ENCODE data around the gene HOXB9. TPM values are rescaled to one million over a fixed set of nuclear protein-coding genes. Genes with fewer than 3 reads are reported as not detected.

Gene HOXB9
- total and polyA plus RNA-seq, 9 of the 15 experiments (the other 6 are each of a cell fraction or from before 2014, with no cell fraction given) = 3.1 to 196 (median 77.6) TPM

DNA sequence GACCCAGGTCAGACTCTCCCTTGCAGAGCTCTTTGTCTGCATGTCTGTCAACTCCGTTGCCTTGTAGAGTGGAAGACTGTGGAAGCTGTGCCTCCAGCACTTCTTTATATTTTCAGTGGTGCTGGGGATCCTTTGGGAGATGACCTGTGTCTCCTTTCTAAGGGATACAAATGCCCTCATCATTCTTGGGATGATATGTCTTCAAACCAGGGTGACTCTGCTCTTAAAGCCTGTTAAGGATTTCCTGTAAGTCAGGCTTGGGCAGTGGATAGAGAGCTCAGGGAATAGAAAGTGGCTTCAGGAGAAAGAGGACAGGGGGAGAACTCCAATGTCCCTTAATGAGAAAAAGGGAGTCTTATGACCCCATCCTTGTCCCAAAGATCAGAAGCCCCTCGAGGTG lies 37.6 kb downstream of the HOXB9 start:
- H3K79me2 ChIP-seq (ENCODE audit: control insufficient read depth, insufficient read depth, low read length) = peaks cover 12% of the 10 kb centered on the region; the same call in 2 of the 3 replicates
- POLR2A ChIA-PET = interaction anchor here (0.8 to 2.0 kb wide), 10 partner anchors 9 to 252 kb away, joined by 3 to 10 read pairs (median 4); partner anchors contain the start of gene HOXB6
- peaks cover 16 to 29% of the 10 kb centered on the region in 2 experiments for H3K4me1 ChIP-seq (replicated peaks in 1 of 2; ENCODE audit: control insufficient read depth in 2 of 2, insufficient read depth in 2 of 2, low read length in 2 of 2)

More for the DNA sequence above, 37.6 kb downstream of the HOXB9 start:
- intact Hi-C loops (cut with micrococcal nuclease) (no loop called here), in situ Hi-C loops (cut with MboI) (no loop called here)
- no peak overlapping the region for H3K4me2 ChIP-seq (ENCODE audit: insufficient read depth, low read length)
- TF ChIP-seq, protein P1, sequence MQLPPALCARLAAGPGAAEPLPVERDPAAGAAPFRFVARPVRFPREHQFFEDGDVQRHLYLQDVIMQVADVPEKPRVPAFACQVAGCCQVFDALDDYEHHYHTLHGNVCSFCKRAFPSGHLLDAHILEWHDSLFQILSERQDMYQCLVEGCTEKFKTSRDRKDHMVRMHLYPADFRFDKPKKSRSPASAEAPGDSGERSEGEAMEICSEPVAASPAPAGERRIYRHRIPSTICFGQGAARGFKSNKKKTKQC (CRISPR knock-in tag; IDR thresholded peaks at IDR 0.05) = no peak
- TF ChIP-seq, protein P2, sequence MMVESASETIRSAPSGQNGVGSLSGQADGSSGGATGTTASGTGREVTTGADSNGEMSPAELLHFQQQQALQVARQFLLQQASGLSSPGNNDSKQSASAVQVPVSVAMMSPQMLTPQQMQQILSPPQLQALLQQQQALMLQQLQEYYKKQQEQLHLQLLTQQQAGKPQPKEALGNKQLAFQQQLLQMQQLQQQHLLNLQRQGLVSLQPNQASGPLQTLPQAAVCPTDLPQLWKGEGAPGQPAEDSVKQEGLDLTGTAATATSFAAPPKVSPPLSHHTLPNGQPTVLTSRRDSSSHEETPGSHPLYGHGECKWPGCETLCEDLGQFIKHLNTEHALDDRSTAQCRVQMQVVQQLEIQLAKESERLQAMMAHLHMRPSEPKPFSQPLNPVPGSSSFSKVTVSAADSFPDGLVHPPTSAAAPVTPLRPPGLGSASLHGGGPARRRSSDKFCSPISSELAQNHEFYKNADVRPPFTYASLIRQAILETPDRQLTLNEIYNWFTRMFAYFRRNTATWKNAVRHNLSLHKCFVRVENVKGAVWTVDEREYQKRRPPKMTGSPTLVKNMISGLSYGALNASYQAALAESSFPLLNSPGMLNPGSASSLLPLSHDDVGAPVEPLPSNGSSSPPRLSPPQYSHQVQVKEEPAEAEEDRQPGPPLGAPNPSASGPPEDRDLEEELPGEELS (CRISPR knock-in tag; IDR thresholded peaks at IDR 0.05; ENCODE audit: borderline replicate concordance) = no peak
- no peak for TF ChIP-seq USF1 (CRISPR knock-in tag; IDR thresholded peaks at IDR 0.05)
- no peak for TF ChIP-seq CEBPG (CRISPR knock-in tag; IDR thresholded peaks at IDR 0.05)
- no peak for TF ChIP-seq CEBPG (tag; conservative IDR thresholded peaks at IDR 0.05 in 1 of 2, IDR thresholded peaks at IDR 0.05 in 1 of 2)
- TF ChIP-seq, protein P3, sequence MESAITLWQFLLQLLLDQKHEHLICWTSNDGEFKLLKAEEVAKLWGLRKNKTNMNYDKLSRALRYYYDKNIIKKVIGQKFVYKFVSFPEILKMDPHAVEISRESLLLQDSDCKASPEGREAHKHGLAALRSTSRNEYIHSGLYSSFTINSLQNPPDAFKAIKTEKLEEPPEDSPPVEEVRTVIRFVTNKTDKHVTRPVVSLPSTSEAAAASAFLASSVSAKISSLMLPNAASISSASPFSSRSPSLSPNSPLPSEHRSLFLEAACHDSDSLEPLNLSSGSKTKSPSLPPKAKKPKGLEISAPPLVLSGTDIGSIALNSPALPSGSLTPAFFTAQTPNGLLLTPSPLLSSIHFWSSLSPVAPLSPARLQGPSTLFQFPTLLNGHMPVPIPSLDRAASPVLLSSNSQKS (CRISPR knock-in tag; IDR thresholded peaks at IDR 0.05) = no peak
- no peak for TF ChIP-seq NUFIP1 (IDR thresholded peaks at IDR 0.05; ENCODE audit: partially characterized antibody)
- no peak for TF ChIP-seq SNIP1 (IDR thresholded peaks at IDR 0.05; ENCODE audit: low read depth)
- H3K27me3 ChIP-seq (ENCODE audit: control insufficient read depth in 2 of 2, insufficient read depth in 2 of 2, low read length in 2 of 2) = no peaks in the 10 kb centered on the region
- H3K27ac ChIP-seq (ENCODE audit: extremely low read depth, low read depth, low read length) = no peak overlapping the region
- FAIRE-seq (no peak), DNase-seq (ENCODE audit: extremely low read depth in 1 of 4, low spot score in 3 of 4) (no peak), ATAC-seq (no peak)
- no peaks in the 10 kb centered on the region for H4K20me1 ChIP-seq (replicated peaks; ENCODE audit: control insufficient read depth, insufficient read depth, low read length)
- no peaks in the 10 kb centered on the region for H3K9me1 ChIP-seq (ENCODE audit: control insufficient read depth, insufficient read depth, low read length)
- BruUV-seq (replicated peaks) = no TSS peak
- CTCF ChIA-PET (ENCODE audit: low intra/inter-chr PET ratio) = interaction anchor here (0.6 kb wide), 1 partner anchor 451 kb away, joined by 4 read pairs; no protein-coding TSS in a partner anchor
- H3K4me3 ChIP-seq = no peak overlapping the region
- no peak overlapping the region for H3K9ac ChIP-seq (ENCODE audit: insufficient read depth in 1 of 2, low read depth in 2 of 2, low read length in 2 of 2)
- no peak overlapping the region for H2AFZ ChIP-seq (ENCODE audit: low read depth, low read length)
- no peaks in the 10 kb centered on the region for H3K36me3 ChIP-seq (ENCODE audit: control insufficient read depth, insufficient read depth, low read length)
- WGBS (ENCODE audit: insufficient coverage, low coverage, missing lambda C conversion rate) = 23% methylated on average over 2 of the region's 2 CpGs
- H3K9me3 ChIP-seq (replicated peaks; ENCODE audit: control insufficient read depth, insufficient read depth, low read depth, low read length) = no peaks in the 10 kb centered on the region

All from K562 (cell line).